HG02678 (cell line): ENCODE data around the gene HDAC7.

Experiments
- ATAC-seq: cut with Tn5 transposase; IDR thresholded peaks from one replicate; pipeline ENCODE4 v1.9.1; 2021; ENCODE audit warnings: mild to moderate bottlenecking, moderate library complexity; ENCODE audit not compliant: unreplicated experiment

Gene HDAC7

GRCh38 chr12:47797441-47797840 lies 22.3 kb downstream of the HDAC7 start:
- peak; percentile 66 for ATAC-seq

- no peak for ATAC-seq
These were observed 23.8 kb downstream of the HDAC7 start for GRCh38 chr12:47795814-47796411.

GRCh38 chr12:47795121-47795813 lies 24.4 kb downstream of the HDAC7 start:
- ATAC-seq, result no peak

- ATAC-seq, result no peak
These were observed 25.0 kb downstream of the HDAC7 start for GRCh38 chr12:47794679-47795078.

- ATAC-seq, result no peak
These were observed 26.6 kb downstream of the HDAC7 start for GRCh38 chr12:47793015-47793681.

GRCh38 chr12:47791874-47792273 lies 27.8 kb downstream of the HDAC7 start:
- ATAC-seq, result no peak

- ATAC-seq, result no peak
These were observed 28.4 kb downstream of the HDAC7 start for GRCh38 chr12:47791351-47791746.

GRCh38 chr12:47790676-47791350 lies 28.9 kb downstream of the HDAC7 start:
- ATAC-seq, result no peak

GRCh38 chr12:47789712-47790489 lies 29.8 kb downstream of the HDAC7 start:
- ATAC-seq, result no peak

- no peak for ATAC-seq
These were observed 30.6 kb downstream of the HDAC7 start for GRCh38 chr12:47789141-47789540.

- no peak for ATAC-seq
These were observed 31.9 kb downstream of the HDAC7 start for GRCh38 chr12:47787596-47788319.

GRCh38 chr12:47786662-47787280 lies 32.9 kb downstream of the HDAC7 start:
- ATAC-seq, result no peak

- ATAC-seq, result no peak
These were observed 33.6 kb downstream of the HDAC7 start for GRCh38 chr12:47785887-47786661.

- ATAC-seq, result no peak
These were observed 34.4 kb downstream of the HDAC7 start for GRCh38 chr12:47785036-47785886.

- no peak for ATAC-seq
These were observed 35.6 kb downstream of the HDAC7 start for GRCh38 chr12:47783821-47784819.

GRCh38 chr12:47783024-47783755 lies 36.5 kb downstream of the HDAC7 start:
- no peak for ATAC-seq
